Mesothelial cell of epicardium (in vitro differentiated cells): ENCODE measurements around the gene NAA10. TPM values are rescaled to one million over a fixed set of nuclear protein-coding genes. Genes with fewer than 3 reads are reported as not detected.

Source experiments
- DNase-seq, 2 experiments: peaks; one replicate each; pipeline ENCODE4 v3.0.0; 2021; ENCODE audit warnings: low spot score in 2 of 2; ENCODE audit not compliant: unreplicated experiment in 2 of 2
- H3K27ac Mint-ChIP-seq: 2 replicates; pipeline ENCODE4 v1.8.0; 2021; ENCODE audit warnings: mixed read lengths
- H3K27me3 Mint-ChIP-seq: 2 replicates; pipeline ENCODE4 v1.8.0; 2021; ENCODE audit warnings: low read depth, mixed read lengths
- H3K36me3 Mint-ChIP-seq: 2 replicates; pipeline ENCODE4 v1.8.0; 2021; ENCODE audit warnings: mixed read lengths
- H3K4me1 Mint-ChIP-seq: 2 replicates; pipeline ENCODE4 v1.8.0; 2021; ENCODE audit warnings: mixed read lengths
- H3K4me3 Mint-ChIP-seq: 2 replicates; pipeline ENCODE4 v1.8.0; 2021; ENCODE audit warnings: mild to moderate bottlenecking, moderate library complexity, mixed read lengths
- H3K9me3 Mint-ChIP-seq: 2 replicates; pipeline ENCODE4 v1.8.0; 2021; ENCODE audit warnings: mixed read lengths
- total RNA-seq: library from RNA; stranded (reverse); gene quantifications from 3 replicates; pipeline ENCODE4 v1.2.1, GENCODE V29; 2021
- TF ChIP-seq, protein P1 (sequence below): fragments of 200-600 bp; sonication (generic); IDR thresholded peaks from one replicate; pipeline ENCODE4 v1.5.0; 2021; ENCODE audit warnings: antibody characterized with exemption; ENCODE audit not compliant: unreplicated experiment

Gene NAA10
- total RNA-seq, 1 donor from 2014 or later: 76.8 TPM

DNA sequence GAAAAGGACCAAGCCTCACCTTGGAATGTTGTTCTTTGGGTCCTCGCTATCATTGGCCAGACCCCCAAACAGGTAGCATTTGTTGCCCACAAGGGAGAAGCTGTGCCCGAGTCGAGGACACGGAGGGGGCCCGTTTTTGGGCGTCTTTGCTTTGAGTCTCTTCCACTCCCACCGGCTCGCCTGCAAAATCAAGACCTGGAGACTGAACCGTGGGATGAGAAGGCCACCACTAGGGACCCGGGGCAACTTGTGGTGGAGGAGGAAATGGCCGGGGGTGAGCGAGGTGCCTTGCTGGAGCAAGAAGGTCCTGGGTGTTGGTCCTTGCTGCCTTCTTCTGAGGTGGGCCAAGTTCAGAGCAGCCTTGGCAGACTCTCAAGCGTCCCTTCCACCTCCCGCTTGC lies 29.3 kb upstream of the NAA10 start:
- Mint-ChIP-seq H3K4me1 (peaks cover 30% of the 10 kb centered on the region), H3K27me3 (no peaks in the 10 kb centered on the region), H3K9me3 (no peaks in the 10 kb centered on the region), H3K4me3 (no peak overlapping the region), H3K36me3 (peaks cover 17% of the 10 kb centered on the region), H3K27ac (no peak overlapping the region)
- no peak for DNase-seq
- TF ChIP-seq, protein P1, sequence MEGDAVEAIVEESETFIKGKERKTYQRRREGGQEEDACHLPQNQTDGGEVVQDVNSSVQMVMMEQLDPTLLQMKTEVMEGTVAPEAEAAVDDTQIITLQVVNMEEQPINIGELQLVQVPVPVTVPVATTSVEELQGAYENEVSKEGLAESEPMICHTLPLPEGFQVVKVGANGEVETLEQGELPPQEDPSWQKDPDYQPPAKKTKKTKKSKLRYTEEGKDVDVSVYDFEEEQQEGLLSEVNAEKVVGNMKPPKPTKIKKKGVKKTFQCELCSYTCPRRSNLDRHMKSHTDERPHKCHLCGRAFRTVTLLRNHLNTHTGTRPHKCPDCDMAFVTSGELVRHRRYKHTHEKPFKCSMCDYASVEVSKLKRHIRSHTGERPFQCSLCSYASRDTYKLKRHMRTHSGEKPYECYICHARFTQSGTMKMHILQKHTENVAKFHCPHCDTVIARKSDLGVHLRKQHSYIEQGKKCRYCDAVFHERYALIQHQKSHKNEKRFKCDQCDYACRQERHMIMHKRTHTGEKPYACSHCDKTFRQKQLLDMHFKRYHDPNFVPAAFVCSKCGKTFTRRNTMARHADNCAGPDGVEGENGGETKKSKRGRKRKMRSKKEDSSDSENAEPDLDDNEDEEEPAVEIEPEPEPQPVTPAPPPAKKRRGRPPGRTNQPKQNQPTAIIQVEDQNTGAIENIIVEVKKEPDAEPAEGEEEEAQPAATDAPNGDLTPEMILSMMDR: no peak

DNA sequence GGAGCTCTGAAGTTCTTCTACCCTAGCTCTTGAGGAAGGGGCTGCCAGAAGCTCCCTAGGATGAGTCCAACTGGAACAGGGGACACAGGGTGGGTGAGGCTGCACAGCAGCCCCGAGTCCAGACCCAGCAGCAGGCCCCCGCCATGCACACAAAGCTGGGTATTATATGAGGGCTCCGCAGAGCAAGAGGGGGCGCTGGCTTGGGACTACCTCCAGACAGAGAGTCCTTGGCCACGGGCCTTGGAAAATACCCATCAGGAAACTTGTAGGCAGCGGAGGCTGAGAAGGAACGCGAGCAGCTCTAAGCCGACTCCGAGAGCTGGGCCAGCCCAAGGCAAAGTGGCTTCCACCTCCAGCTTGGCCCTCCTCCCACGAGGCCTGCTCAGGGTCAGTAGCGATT lies 28.7 kb upstream of the NAA10 start:
- no peak overlapping the region for H3K4me3 Mint-ChIP-seq
- TF ChIP-seq, protein P1: no peak
- H3K27ac Mint-ChIP-seq: no peak overlapping the region
- no peaks in the 10 kb centered on the region for H3K9me3 Mint-ChIP-seq
- H3K27me3 Mint-ChIP-seq: no peaks in the 10 kb centered on the region
- H3K4me1 Mint-ChIP-seq: peaks cover 25% of the 10 kb centered on the region
- peaks cover 17% of the 10 kb centered on the region for H3K36me3 Mint-ChIP-seq
- no peak for DNase-seq

DNA sequence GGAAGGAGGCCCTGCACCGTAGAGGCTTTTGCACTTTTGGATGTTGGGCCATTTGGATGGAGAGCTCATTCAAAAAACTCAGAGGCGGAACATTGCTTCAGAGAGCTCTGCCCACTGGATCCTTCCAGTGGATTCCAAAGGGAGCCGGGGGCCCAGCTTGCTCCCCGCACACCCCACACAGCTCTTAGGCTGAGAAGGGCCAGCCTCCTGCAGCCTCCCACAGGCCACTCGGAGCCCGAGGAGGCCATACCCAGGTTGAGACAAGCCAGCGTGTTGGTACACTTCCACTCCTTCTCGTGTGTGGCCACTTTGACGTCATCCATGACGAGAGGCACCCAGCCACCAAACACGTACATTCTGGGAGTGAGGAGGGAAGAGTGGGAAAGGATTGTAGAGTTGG lies 26.5 kb upstream of the NAA10 start:
- Mint-ChIP-seq H3K4me1 (peaks cover 4% of the 10 kb centered on the region), H3K36me3 (peaks cover 24% of the 10 kb centered on the region), H3K4me3 (no peak overlapping the region), H3K27ac (no peak overlapping the region), H3K9me3 (no peaks in the 10 kb centered on the region), H3K27me3 (no peaks in the 10 kb centered on the region)
- TF ChIP-seq, protein P1: no peak
- DNase-seq: no peak

DNA sequence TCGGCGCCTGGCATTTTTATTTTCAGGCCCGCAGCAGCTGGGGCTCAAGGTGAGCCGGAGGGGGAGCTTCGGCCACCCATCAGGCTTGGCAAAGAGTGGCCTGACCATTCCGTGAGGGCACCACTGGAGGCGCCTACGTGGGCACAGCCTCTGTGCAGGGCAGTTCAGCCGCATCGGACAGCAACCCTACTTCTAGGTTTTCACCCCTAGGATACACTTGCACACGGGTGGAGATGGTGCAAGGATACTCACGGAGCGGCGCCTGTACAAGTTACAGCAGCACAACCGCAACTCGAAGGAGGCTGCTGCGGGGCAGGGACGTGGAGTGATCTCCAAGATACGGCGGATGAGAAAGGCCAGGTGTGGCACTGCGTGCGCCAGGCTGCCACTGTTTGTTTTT lies 25.9 kb upstream of the NAA10 start:
- H3K27me3 Mint-ChIP-seq: no peaks in the 10 kb centered on the region
- TF ChIP-seq, protein P1: no peak
- no peak overlapping the region for H3K27ac Mint-ChIP-seq
- H3K4me1 Mint-ChIP-seq: no peaks in the 10 kb centered on the region
- no peak for DNase-seq
- H3K4me3 Mint-ChIP-seq: no peak overlapping the region
- peaks cover 26% of the 10 kb centered on the region for H3K36me3 Mint-ChIP-seq
- no peaks in the 10 kb centered on the region for H3K9me3 Mint-ChIP-seq

DNA sequence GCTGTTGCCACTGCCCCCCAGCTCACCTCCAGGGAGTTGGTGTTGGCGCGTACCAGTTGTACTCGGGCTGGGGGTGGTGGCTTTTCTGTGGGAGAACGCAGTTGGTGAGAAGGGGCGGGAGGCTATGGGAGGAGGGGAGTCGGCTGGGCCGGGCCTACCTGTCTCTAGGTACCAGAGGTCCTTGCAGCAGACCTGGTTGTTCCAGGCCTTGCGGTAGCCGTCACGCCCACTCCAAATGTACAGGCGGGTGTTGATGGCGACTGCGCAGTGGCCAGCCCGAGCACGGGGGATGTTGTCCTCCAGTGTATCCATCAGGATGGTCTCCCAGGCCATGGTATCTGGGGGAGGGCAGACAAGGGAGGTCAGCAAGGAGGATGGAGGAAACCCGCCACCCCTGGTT lies 25.2 kb upstream of the NAA10 start:
- no peaks in the 10 kb centered on the region for H3K4me1 Mint-ChIP-seq
- peaks cover 27% of the 10 kb centered on the region for H3K36me3 Mint-ChIP-seq
- H3K27me3 Mint-ChIP-seq: no peaks in the 10 kb centered on the region
- no peak overlapping the region for H3K4me3 Mint-ChIP-seq
- H3K27ac Mint-ChIP-seq: no peak overlapping the region
- TF ChIP-seq, protein P1: no peak
- H3K9me3 Mint-ChIP-seq: no peaks in the 10 kb centered on the region
- no peak for DNase-seq

DNA sequence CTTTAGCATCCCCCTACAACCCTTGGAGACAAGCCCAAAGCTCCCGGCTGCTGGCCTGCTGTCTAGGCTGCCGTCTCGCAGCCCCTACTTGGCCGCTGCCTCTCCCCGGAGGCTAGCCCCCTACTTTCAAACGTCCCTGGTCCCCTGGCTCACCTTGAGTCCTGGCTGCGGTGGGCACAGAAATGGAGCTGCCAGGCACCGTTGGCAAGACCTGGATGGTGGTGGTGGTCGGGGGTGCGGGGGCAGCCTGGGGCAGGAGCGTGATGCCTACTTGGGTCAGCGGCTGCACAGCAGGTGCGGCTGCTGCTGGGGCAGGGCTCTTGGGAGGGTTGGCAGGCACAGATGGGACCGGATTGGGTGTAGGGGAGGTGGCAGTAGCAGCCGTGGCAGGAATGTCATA lies 24.8 kb upstream of the NAA10 start:
- no peak overlapping the region for H3K27ac Mint-ChIP-seq
- no peaks in the 10 kb centered on the region for H3K4me1 Mint-ChIP-seq
- H3K4me3 Mint-ChIP-seq: no peak overlapping the region
- no peaks in the 10 kb centered on the region for H3K9me3 Mint-ChIP-seq
- peaks cover 27% of the 10 kb centered on the region for H3K36me3 Mint-ChIP-seq
- no peaks in the 10 kb centered on the region for H3K27me3 Mint-ChIP-seq
- DNase-seq: no peak
- TF ChIP-seq, protein P1: no peak
